ENCODE measurements around the gene VSIR. TPM values are rescaled to one million over a fixed set of nuclear protein-coding genes. Genes with fewer than 3 reads are reported as not detected.

The VSIR gene
- total and polyA plus RNA-seq, 2 experiments from 2014 or later = 81.6 to 153 TPM

DNA sequence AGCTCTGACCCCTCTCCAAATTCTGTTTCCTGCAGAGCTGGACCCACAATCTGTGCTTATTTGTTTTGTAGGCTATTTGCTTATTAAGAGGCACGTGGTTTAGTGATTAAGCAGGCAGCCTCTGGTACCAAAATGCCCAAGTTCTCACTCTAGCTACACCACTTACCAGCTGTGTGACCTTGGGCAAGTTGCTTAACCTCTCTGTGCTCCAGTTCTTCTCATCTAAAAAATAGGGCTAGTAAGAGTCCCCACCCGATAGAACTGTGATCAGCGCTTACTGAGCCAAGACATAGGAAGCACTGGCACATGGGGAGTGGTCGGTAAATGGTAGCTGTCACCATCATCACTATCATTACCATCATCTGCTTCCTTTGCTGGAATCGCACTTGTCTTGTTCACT lies 74.6 kb downstream of the VSIR start:
- H3K79me2 ChIP-seq (ENCODE audit: insufficient read depth) = no peaks in the 10 kb centered on the region
- no peak overlapping the region for H2AFZ ChIP-seq
- TF ChIP-seq EZH2 (IDR thresholded peaks at IDR 0.05; ENCODE audit: insufficient read depth, poor library complexity, severe bottlenecking) (no peak), EZH2phosphoT487 (IDR thresholded peaks at IDR 0.05; ENCODE audit: insufficient read depth, low read depth) (no peak)
- no peak for DNase-seq
- 64 to 66% methylated on average over 5 of the region's 5 CpGs for WGBS, 2 experiments (ENCODE audit: low coverage in 1 of 2, low lambda C conversion rate in 2 of 2, missing lambda C conversion rate in 2 of 2)
- H3K4me1 ChIP-seq (ENCODE audit: insufficient read depth) = no peaks in the 10 kb centered on the region
- no peaks in the 10 kb centered on the region for H3K9me2 ChIP-seq (ENCODE audit: insufficient read depth)
- H3K9ac ChIP-seq = no peak overlapping the region
- no peak overlapping the region for H3K27ac ChIP-seq
- in situ Hi-C loops (cut with MboI) = no loop called here
- H3K4me3 ChIP-seq = no peak overlapping the region
- no peaks in the 10 kb centered on the region for H3F3A ChIP-seq (ENCODE audit: insufficient read depth)
- no peaks in the 10 kb centered on the region for H4K20me1 ChIP-seq (ENCODE audit: insufficient read depth)
- no peak overlapping the region for H3K4me2 ChIP-seq (ENCODE audit: unreplicated experiment)
- H3K27me3 ChIP-seq (replicated peaks; ENCODE audit: insufficient read depth) = no peaks in the 10 kb centered on the region; the same call in none of the 2 replicates
- no peaks in the 10 kb centered on the region for H3K36me3 ChIP-seq (ENCODE audit: low read depth)
- no peaks in the 10 kb centered on the region for H3K9me3 ChIP-seq (ENCODE audit: low read depth)

DNA sequence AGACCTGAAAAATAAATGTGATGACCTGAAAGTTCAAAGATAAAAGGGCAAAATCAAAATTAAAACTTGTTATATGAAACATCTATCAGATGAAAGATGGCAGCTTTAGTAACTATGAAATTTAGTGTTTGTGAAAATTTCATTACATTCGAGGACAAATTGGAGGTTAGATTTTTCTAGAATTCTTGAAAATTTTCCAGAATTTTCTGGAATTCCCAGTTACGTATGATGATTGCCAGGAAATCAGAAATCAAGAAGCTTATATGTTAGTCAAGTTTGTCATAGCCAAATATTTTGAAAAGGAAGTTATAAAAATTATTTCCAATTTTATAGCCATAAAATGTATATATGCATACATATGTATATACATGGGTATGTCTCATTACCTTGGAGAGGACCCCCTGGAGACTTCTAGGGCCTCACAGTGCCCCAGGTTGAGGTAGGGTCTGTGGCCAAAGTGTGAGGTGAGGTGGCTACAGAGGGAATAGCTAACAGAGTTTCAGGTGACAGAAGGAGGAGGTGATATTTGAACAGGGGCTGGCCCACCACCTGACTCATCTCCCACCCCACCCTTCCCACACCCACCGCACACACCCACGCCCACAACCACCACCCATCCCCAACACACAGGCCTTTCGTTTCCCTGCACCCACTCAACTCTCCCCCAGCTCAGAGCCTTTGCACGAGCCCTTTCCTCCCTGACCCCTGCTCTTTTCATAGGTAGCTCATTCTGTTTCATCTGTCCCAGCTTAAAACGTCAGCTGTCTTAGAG lies 75.2 kb downstream of the VSIR start:
- Histone ChIP-seq H3K36me3 (ENCODE audit: low read depth) (no peaks in the 10 kb centered on the region), H3K4me1 (ENCODE audit: insufficient read depth) (no peaks in the 10 kb centered on the region), H3K9ac (no peak overlapping the region), H3K9me2 (ENCODE audit: insufficient read depth) (no peaks in the 10 kb centered on the region), H4K20me1 (ENCODE audit: insufficient read depth) (no peaks in the 10 kb centered on the region), H3K9me3 (ENCODE audit: low read depth) (no peaks in the 10 kb centered on the region), H2AFZ (no peak overlapping the region), H3K27ac (no peak overlapping the region), H3K79me2 (ENCODE audit: insufficient read depth) (no peaks in the 10 kb centered on the region), H3K4me3 (no peak overlapping the region), H3K4me2 (ENCODE audit: unreplicated experiment) (no peak overlapping the region), H3K27me3 (replicated peaks; ENCODE audit: insufficient read depth) (no peaks in the 10 kb centered on the region; the same call in none of the 2 replicates), H3F3A (ENCODE audit: insufficient read depth) (no peaks in the 10 kb centered on the region)
- no peak for TF ChIP-seq EZH2 (IDR thresholded peaks at IDR 0.05; ENCODE audit: insufficient read depth, poor library complexity, severe bottlenecking)
- no peak for TF ChIP-seq EZH2phosphoT487 (IDR thresholded peaks at IDR 0.05; ENCODE audit: insufficient read depth, low read depth)
- in situ Hi-C loops (cut with MboI) = no loop called here
- WGBS, 2 experiments (ENCODE audit: low coverage in 1 of 2, low lambda C conversion rate in 2 of 2, missing lambda C conversion rate in 2 of 2) = 45 to 52% methylated on average over 5 to 7 of the region's 7 CpGs
- DNase-seq = no peak

Small RNAs within 50 kb of the gene (microRNA-seq; reads per million reads assigned to microRNA genes)
- gene MIR7152 (ENCODE audit: borderline number of aligned reads) = not detected

Small RNAs within 50 kb of the gene (small RNA-seq; reads per million reads assigned to genes)
- not detected for gene MIR7152 (ENCODE audit: low read depth, low replicate concordance)

Other genes with a start within 250 kb of the VSIR start
- not detected in 2 replicates for gene C10orf105, start 53.7 kb downstream of the VSIR start, total RNA-seq (2014; rRNA removed; shearing (Covaris generic))
- gene C10orf105, start 53.7 kb downstream of the VSIR start, polyA plus RNA-seq (2016; fragmentation: Nextera tagmentation; extraction: Ambion mirVana) = 0.06 TPM in 1 of 2 replicates, not detected in the other
- gene PSAP, start 77.7 kb upstream of the VSIR start, total RNA-seq (2014; rRNA removed; shearing (Covaris generic)) = 665 and 715 TPM in 2 replicates
- 1,142 and 1,168 TPM in 2 replicates for gene PSAP, start 77.7 kb upstream of the VSIR start, polyA plus RNA-seq (2016; fragmentation: Nextera tagmentation; extraction: Ambion mirVana)
- gene CHST3, start 190.9 kb upstream of the VSIR start, total RNA-seq (2014; rRNA removed; shearing (Covaris generic)) = 42.2 and 43.3 TPM in 2 replicates
- gene CHST3, start 190.9 kb upstream of the VSIR start, polyA plus RNA-seq (2016; fragmentation: Nextera tagmentation; extraction: Ambion mirVana) = 10.4 and 10.7 TPM in 2 replicates

Measured in GM23248 (cell line).